Mesenchymal stem cell (in vitro differentiated cells and primary cell): Measurements from ENCODE around the gene GFER.

Experiments
- DNase-seq: peaks from one replicate; pipeline ENCODE4 v3.0.0-alpha.2; 2013
- H2AFZ ChIP-seq: one replicate; pipeline ENCODE4 v1.6.1; 2013; ENCODE audit warnings: low read depth, mild to moderate bottlenecking, control low read depth, inconsistent platforms, low read length, moderate library complexity
- H2AK5ac ChIP-seq: 2 replicates; pipeline ENCODE4 v1.6.1; 2013; ENCODE audit warnings: low read length, moderate library complexity, mild to moderate bottlenecking, inconsistent platforms; ENCODE audit not compliant: severe bottlenecking
- H2BK120ac ChIP-seq: one replicate; pipeline ENCODE4 v1.6.1; 2013; ENCODE audit warnings: low read depth, mild to moderate bottlenecking, inconsistent platforms, low read length, moderate library complexity
- H2BK12ac ChIP-seq, 2 experiments: one replicate each; pipeline ENCODE4 v1.6.1; 2013; ENCODE audit warnings: inconsistent platforms in 2 of 2, low read length in 2 of 2, mild to moderate bottlenecking in 2 of 2, moderate library complexity in 2 of 2, control low read depth in 1 of 2
- H2BK15ac ChIP-seq: one replicate; pipeline ENCODE4 v1.6.1; 2013; ENCODE audit warnings: mild to moderate bottlenecking, low read depth, inconsistent platforms; ENCODE audit not compliant: poor library complexity, severe bottlenecking
- H2BK5ac ChIP-seq: 2 replicates; pipeline ENCODE4 v1.6.1; 2013; ENCODE audit warnings: low read depth, mild to moderate bottlenecking, low read length, control low read depth, inconsistent platforms; ENCODE audit not compliant: poor library complexity, severe bottlenecking
- H3K14ac ChIP-seq, 2 experiments: one replicate each; pipeline ENCODE4 v1.6.1; 2013; ENCODE audit warnings: inconsistent platforms in 2 of 2, low read length in 2 of 2, control low read depth in 1 of 2, mild to moderate bottlenecking in 1 of 2, moderate library complexity in 1 of 2
- H3K18ac ChIP-seq, 2 experiments: one replicate each; pipeline ENCODE4 v1.6.1; 2013; ENCODE audit warnings: inconsistent platforms in 2 of 2, low read length in 2 of 2, control low read depth in 1 of 2, low read depth in 1 of 2, mild to moderate bottlenecking in 1 of 2
- H3K23ac ChIP-seq, 2 experiments: one replicate each; pipeline ENCODE4 v1.6.1; 2013; ENCODE audit warnings: inconsistent platforms in 2 of 2, low read length in 2 of 2, mild to moderate bottlenecking in 2 of 2, moderate library complexity in 2 of 2, control low read depth in 1 of 2
- H3K27ac ChIP-seq: 2 replicates; pipeline ENCODE4 v1.5.1; 2013; ENCODE audit warnings: mild to moderate bottlenecking, moderate library complexity, low read length, control low read depth, inconsistent platforms; ENCODE audit not compliant: poor library complexity, severe bottlenecking
- H3K27me3 ChIP-seq, 2 experiments: 2 replicates each; pipeline versions ENCODE4 v1.6.1 to v1.7.0; 2013; ENCODE audit warnings: low read length in 2 of 2, mild to moderate bottlenecking in 2 of 2, moderate library complexity in 2 of 2, control low read depth in 1 of 2, inconsistent platforms in 1 of 2; ENCODE audit not compliant: control insufficient read depth in 1 of 2, insufficient read depth in 1 of 2
- H3K36me3 ChIP-seq, 2 experiments: 2 replicates each; pipeline versions ENCODE4 v1.6.1 to v1.7.0; 2013; ENCODE audit warnings: low read length in 2 of 2, control low read depth in 1 of 2, inconsistent platforms in 1 of 2, low read depth in 1 of 2, mild to moderate bottlenecking in 1 of 2; ENCODE audit not compliant: insufficient read depth in 2 of 2, control insufficient read depth in 1 of 2
- H3K4ac ChIP-seq, 2 experiments: one replicate each; pipeline ENCODE4 v1.6.1; 2013; ENCODE audit warnings: inconsistent platforms in 2 of 2, low read length in 2 of 2, mild to moderate bottlenecking in 2 of 2, moderate library complexity in 2 of 2, control low read depth in 1 of 2, low read depth in 1 of 2
- H3K4me1 ChIP-seq: 2 replicates; pipeline ENCODE4 v1.6.1; 2013; ENCODE audit warnings: low read depth, low read length, control low read depth; ENCODE audit not compliant: control insufficient read depth, insufficient read depth
- H3K4me2 ChIP-seq: 2 replicates; pipeline ENCODE4 v1.6.1; 2013; ENCODE audit warnings: low read length, mild to moderate bottlenecking, inconsistent platforms; ENCODE audit not compliant: poor library complexity, severe bottlenecking
- H3K4me3 ChIP-seq, 2 experiments: 2 replicates each; pipeline versions ENCODE4 v1.5.1 to v1.7.0; 2013; ENCODE audit warnings: low read length in 2 of 2, mild to moderate bottlenecking in 2 of 2, control low read depth in 1 of 2, low read depth in 1 of 2; ENCODE audit not compliant: insufficient read depth in 1 of 2
- H3K79me1 ChIP-seq: replicated peaks from 2 replicates; pipeline ENCODE4 v1.6.1; 2013; ENCODE audit warnings: mild to moderate bottlenecking, control low read depth, low read length, inconsistent platforms; ENCODE audit not compliant: poor library complexity, severe bottlenecking
- H3K9ac ChIP-seq: 2 replicates; pipeline ENCODE4 v1.7.0; 2013; ENCODE audit warnings: mild to moderate bottlenecking, low read length, moderate library complexity
- H3K9me3 ChIP-seq: 2 replicates; pipeline ENCODE4 v1.7.0; 2013; ENCODE audit warnings: mild to moderate bottlenecking, low read length; ENCODE audit not compliant: control insufficient read depth
- H4K8ac ChIP-seq: one replicate; pipeline ENCODE4 v1.6.1; 2013; ENCODE audit warnings: inconsistent platforms, mild to moderate bottlenecking, low read length, moderate library complexity
- H4K91ac ChIP-seq: one replicate; pipeline ENCODE4 v1.6.1; 2013; ENCODE audit warnings: mild to moderate bottlenecking, low read length, inconsistent platforms
- WGBS: methylation state at CpG from one replicate; pipeline ENCODE4 v1.1.7; 2013; ENCODE audit warnings: mixed read lengths; 5-methylcytosine and 5-hydroxymethylcytosine counted together

The GFER gene

GRCh38 chr16:1942047-1942809, 41.8 kb upstream of the GFER start:
- H2BK120ac ChIP-seq = no peak overlapping the region
- no peak for DNase-seq
- peak overlapping the region; percentile 70 for H4K8ac ChIP-seq
- peak overlapping the region in 1 of 2 experiments; percentile 88 for H3K18ac ChIP-seq
- 51% methylated on average over 11 of the region's 17 CpGs for WGBS
- peak overlapping the region; percentile 93 for H3K4me2 ChIP-seq
- peak overlapping the region; percentile 95 for H2BK15ac ChIP-seq
- H3K79me1 ChIP-seq = peaks cover 10% of the 10 kb centered on the region
- H3K23ac ChIP-seq = no peak overlapping the region
- no peak overlapping the region for H2BK12ac ChIP-seq
- no peak overlapping the region for H2BK5ac ChIP-seq
- peak overlapping the region; percentile 8 for H2AK5ac ChIP-seq
- H3K27ac ChIP-seq = peak overlapping the region; percentile 1
- H3K4me3 ChIP-seq = peak overlapping the region; percentile 88 to 92
- peak overlapping the region; percentile 48 for H4K91ac ChIP-seq
- H3K27me3 ChIP-seq = no peaks in the 10 kb centered on the region
- H3K4ac ChIP-seq = no peak overlapping the region
- no peaks in the 10 kb centered on the region for H3K9me3 ChIP-seq
- no peak overlapping the region for H3K14ac ChIP-seq
- H3K4me1 ChIP-seq = peaks cover 14% of the 10 kb centered on the region
- peak overlapping the region; percentile 86 for H3K9ac ChIP-seq
- peak overlapping the region; percentile 79 for H2AFZ ChIP-seq
- peaks cover 31 to 36% of the 10 kb centered on the region in 2 experiments for H3K36me3 ChIP-seq

GRCh38 chr16:1942810-1943726, 40.9 kb upstream of the GFER start, which contains the start of gene MSRB1:
Gene MSRB1 (minus strand): TSS chr16:1943199. CDS start chr16:1943156, 43 bp downstream.
- Histone ChIP-seq H2AK5ac (peak within 1 kb of the TSS; percentile 8), H3K36me3 (peaks cover 24 to 28% of the 10 kb centered on the region in 2 experiments), H3K4me1 (peaks cover 14% of the 10 kb centered on the region), H3K4me2 (peak within 1 kb of the TSS; percentile 93), H4K8ac (peak within 1 kb of the TSS; percentile 96), H3K18ac (peak within 1 kb of the TSS; percentile 84 to 88), H3K23ac (no peak within 1 kb of the TSS), H2BK5ac (no peak within 1 kb of the TSS), H3K9ac (peak within 1 kb of the TSS; percentile 86), H3K9me3 (no peaks in the 10 kb centered on the region), H3K79me1 (peaks cover 10% of the 10 kb centered on the region), H3K14ac (peak within 1 kb of the TSS in 1 of 2 experiments; percentile 81), H3K27ac (peak within 1 kb of the TSS; percentile 1), H2AFZ (peak within 1 kb of the TSS; percentile 93), H3K27me3 (no peaks in the 10 kb centered on the region), H2BK120ac (peak within 1 kb of the TSS; percentile 75), H2BK15ac (peak within 1 kb of the TSS; percentile 95), H3K4me3 (peak within 1 kb of the TSS; percentile 88 to 92), H3K4ac (peak within 1 kb of the TSS; percentile 38 to 76), H2BK12ac (peak within 1 kb of the TSS; percentile 24 to 38), H4K91ac (peak within 1 kb of the TSS; percentile 48)
- WGBS = under 1% methylated on average over 64 of the region's 77 CpGs
- DNase-seq = peak; percentile 99

GRCh38 chr16:1944612-1945199, 39.3 kb upstream of the GFER start:
- peaks cover 11 to 14% of the 10 kb centered on the region in 2 experiments for H3K36me3 ChIP-seq
- no peak overlapping the region for H2AFZ ChIP-seq
- no peak overlapping the region for H3K14ac ChIP-seq
- H3K4me2 ChIP-seq = no peak overlapping the region
- no peak overlapping the region for H3K4ac ChIP-seq
- H3K79me1 ChIP-seq = peaks cover 9% of the 10 kb centered on the region
- no peak for DNase-seq
- H3K4me3 ChIP-seq = no peak overlapping the region
- no peak overlapping the region for H2BK5ac ChIP-seq
- no peak overlapping the region for H2BK15ac ChIP-seq
- H3K4me1 ChIP-seq = peaks cover 14% of the 10 kb centered on the region
- H3K27me3 ChIP-seq = no peaks in the 10 kb centered on the region
- no peak overlapping the region for H3K27ac ChIP-seq
- H4K91ac ChIP-seq = no peak overlapping the region
- H3K18ac ChIP-seq = no peak overlapping the region
- 94% methylated on average over 15 of the region's 21 CpGs for WGBS
- H3K23ac ChIP-seq = no peak overlapping the region
- H3K9ac ChIP-seq = no peak overlapping the region
- H2AK5ac ChIP-seq = no peak overlapping the region
- no peaks in the 10 kb centered on the region for H3K9me3 ChIP-seq
- H2BK120ac ChIP-seq = no peak overlapping the region
- no peak overlapping the region for H4K8ac ChIP-seq
- H2BK12ac ChIP-seq = no peak overlapping the region
